ENCODE results near the gene DOCK10. TPM values are rescaled to one million over a fixed set of nuclear protein-coding genes. Genes with fewer than 3 reads are reported as not detected.

Gene DOCK10
- total RNA-seq, 1 experiment from 2014 or later, result 2.9 TPM

GRCh38 chr2:224973112-224974016 is 68.9 kb downstream of the DOCK10 start:
- Mint-ChIP-seq H3K4me3 (no peak overlapping the region), H3K27me3 (ENCODE audit: low read depth) (no peaks in the 10 kb centered on the region; the same call in 1 of the 2 replicates), H3K36me3 (no peaks in the 10 kb centered on the region), H3K27ac (no peak overlapping the region), H3K9me3 (no peaks in the 10 kb centered on the region), H3K4me1 (peaks cover 3% of the 10 kb centered on the region; the same call in 1 of the 2 replicates)
- ATAC-seq, result no peak
- no peak for DNase-seq (ENCODE audit: low spot score)
- ChIA-PET POLR2A (no interaction called here), CTCF (no interaction called here)
- TF ChIP-seq NR3C1 (CRISPR knock-in tag; conservative IDR thresholded peaks at IDR 0.05; ENCODE audit: low read depth) (no peak), E2F5 (CRISPR knock-in tag; IDR thresholded peaks at IDR 0.05) (no peak), TEAD1 (CRISPR knock-in tag; IDR thresholded peaks at IDR 0.05) (no peak), ATF3 (CRISPR knock-in tag; conservative IDR thresholded peaks at IDR 0.05) (no peak), STAT6 (CRISPR knock-in tag; conservative IDR thresholded peaks at IDR 0.05; ENCODE audit: low read depth) (no peak), ERG (CRISPR knock-in tag; IDR thresholded peaks at IDR 0.05) (no peak), ZNF138 (CRISPR knock-in tag; conservative IDR thresholded peaks at IDR 0.05) (no peak), CDX4 (CRISPR knock-in tag; IDR thresholded peaks at IDR 0.05; ENCODE audit: borderline replicate concordance) (no peak), OVOL2 (CRISPR knock-in tag; IDR thresholded peaks at IDR 0.05; ENCODE audit: borderline replicate concordance) (no peak), ZMAT4 (CRISPR knock-in tag; IDR thresholded peaks at IDR 0.05) (no peak), ZNF425 (CRISPR knock-in tag; conservative IDR thresholded peaks at IDR 0.05) (no peak), ATF2 (CRISPR knock-in tag; IDR thresholded peaks at IDR 0.05; ENCODE audit: borderline replicate concordance, low read depth) (no peak), SP1 (CRISPR knock-in tag; conservative IDR thresholded peaks at IDR 0.05) (no peak), ZNF423 (CRISPR knock-in tag; IDR thresholded peaks at IDR 0.05) (no peak), E2F1 (CRISPR knock-in tag; IDR thresholded peaks at IDR 0.05) (no peak), MLX (CRISPR knock-in tag; IDR thresholded peaks at IDR 0.05) (no peak)
